GM18502 (cell line): ENCODE measurements around the gene NDUFA6.

Experiments
- ATAC-seq: cut with Tn5 transposase; IDR thresholded peaks from one replicate; pipeline ENCODE4 v1.9.1; 2021; ENCODE audit warnings: mild to moderate bottlenecking; ENCODE audit not compliant: unreplicated experiment, poor library complexity

Gene NDUFA6

GRCh38 chr22:42039271-42039670 is 51.3 kb downstream of the NDUFA6 start:
- ATAC-seq, result no peak
